Activated naive CD4-positive, alpha-beta T cell (primary cell): ENCODE measurements around the gene PML.
"Not testable (repeated sequence)": the region's sequence is repeated elsewhere in the genome, so short reads cannot be mapped to it uniquely, and the experiment has no call there.

Experiments
- DNase-seq, 4 experiments: peaks; one replicate each; lab custom pipeline; 2025; lab: John Stamatoyannopoulos, UW

The PML gene

GRCh38 chr15:73957785-73958184 lies 36.7 kb upstream of the PML start:
- DNase-seq, result no peak

DNA sequence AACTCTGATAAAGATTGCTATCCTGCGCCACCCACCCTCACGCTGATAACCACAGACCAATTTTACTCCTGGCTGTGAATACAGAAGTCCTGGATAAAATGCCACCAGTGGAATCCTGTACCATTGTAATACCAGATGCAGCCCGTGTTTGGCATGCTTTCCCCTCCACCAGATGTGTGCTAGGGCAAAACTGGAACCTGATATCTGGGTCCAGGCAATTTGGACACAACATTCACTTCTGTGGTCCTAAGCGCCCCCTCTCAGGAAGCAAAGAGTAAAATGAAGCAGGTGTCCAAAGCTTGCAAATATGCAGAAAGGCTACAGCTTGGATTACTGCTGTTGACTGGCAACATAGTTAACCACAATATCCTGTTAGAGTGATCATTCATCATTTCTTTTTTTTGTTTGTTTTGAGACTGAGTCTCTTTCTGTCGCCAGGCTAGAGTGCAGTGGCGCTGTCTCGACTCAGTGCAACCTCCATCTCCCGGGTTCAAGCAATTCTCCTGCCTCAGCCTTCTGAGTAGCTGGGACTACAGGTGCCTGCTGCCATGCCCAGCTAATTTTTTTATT lies 35.4 kb upstream of the PML start:
- DNase-seq, result peak in 1 of 4 experiments; percentile 25

DNA sequence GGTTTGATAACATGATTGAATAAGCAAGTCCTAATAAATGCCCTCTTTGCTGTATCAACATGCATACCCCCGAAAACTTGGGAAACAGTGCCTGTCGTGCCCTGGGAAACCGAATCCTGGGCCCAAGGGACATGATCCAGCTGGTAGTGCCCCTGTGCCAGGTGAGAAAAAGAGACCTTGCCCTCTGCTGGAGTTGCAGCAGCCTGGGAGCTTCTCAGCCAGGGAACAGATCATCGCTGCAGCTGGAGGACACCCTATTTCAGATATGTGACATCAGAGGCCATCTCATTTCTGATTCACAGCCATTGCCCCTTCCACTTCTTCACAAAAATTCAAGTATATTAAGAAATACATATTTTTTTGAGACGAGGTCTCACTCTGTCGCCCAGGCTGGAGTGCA lies 34.7 kb upstream of the PML start:
- DNase-seq, result no peak

- DNase-seq, result not testable (repeated sequence)
Measured at GRCh38 chr15:73960472-73961070, 33.9 kb upstream of the PML start.

DNA sequence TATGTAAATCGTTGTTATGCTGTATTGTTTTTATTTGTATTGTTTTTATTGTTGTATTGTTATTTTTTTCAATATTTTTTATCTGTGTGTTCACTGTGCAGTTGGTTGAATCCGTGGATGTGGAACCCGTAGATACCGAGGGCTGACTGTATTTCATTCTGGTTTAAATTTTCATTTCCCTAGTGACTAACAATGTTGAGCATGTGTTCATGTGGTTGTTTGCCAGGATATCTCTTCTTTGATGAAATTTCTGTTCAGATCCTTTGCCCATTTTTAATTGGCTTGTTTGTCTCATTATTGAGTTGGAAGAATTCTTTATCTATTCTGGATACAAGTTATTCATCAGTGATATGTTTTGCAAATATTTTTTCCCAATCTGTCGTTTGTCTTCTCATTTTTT lies 32.1 kb upstream of the PML start:
- no peak for DNase-seq

GRCh38 chr15:73964736-73965093 lies 29.8 kb upstream of the PML start:
- DNase-seq, result peak; percentile 70 to 84 (median 81)

GRCh38 chr15:73965094-73965757 lies 29.3 kb upstream of the PML start:
- no peak for DNase-seq

GRCh38 chr15:73965758-73966113 lies 28.8 kb upstream of the PML start:
- no peak for DNase-seq

DNA sequence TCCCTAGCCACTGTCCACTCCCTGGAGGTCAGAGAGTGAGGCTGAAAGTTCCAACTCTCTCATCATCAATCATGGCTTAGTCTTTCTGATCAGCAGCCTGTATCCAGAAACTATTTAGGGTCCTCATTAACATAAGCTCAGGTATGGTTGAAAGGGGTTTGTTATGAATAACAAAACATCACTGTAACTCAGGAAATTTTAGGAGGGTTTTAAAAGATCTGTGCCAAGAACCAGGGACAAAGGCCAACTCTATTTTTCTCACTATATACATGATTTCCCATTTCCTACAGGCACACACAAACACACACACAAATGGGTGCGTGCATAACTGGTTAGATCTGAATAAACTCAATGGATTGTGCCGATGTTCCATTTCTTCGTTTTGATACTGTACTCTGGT lies 26.1 kb upstream of the PML start:
- DNase-seq, result no peak

DNA sequence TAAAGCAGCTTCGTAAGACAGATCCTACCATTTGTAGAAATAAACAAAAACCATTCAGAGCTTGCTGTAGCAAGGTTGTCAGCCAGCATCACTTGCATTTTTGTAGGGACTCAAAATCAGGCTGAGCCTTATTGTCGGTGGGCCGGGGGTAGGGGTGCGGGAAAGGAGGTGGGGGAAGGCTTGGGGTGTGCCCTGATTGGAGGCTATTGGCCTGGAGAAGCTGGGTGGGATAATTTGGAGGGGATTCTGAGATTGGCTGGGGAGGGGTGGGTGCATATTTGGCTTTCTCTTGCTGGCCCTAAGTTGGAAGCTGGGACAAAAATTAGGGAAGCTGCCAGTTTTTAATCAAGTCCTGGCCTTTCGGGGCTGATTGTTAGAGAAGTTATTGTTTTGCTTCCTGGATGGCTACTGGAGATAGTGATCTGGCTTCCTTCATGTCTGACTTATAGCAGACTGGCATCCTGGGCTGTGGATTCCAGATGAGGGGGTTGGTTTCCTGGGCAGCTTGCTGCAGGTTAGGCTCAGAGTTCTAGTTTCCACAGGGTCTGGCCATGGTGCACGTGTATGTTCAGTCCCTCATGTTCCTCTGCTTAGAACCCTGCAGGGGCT lies 25.3 kb upstream of the PML start:
- no peak for DNase-seq

DNA sequence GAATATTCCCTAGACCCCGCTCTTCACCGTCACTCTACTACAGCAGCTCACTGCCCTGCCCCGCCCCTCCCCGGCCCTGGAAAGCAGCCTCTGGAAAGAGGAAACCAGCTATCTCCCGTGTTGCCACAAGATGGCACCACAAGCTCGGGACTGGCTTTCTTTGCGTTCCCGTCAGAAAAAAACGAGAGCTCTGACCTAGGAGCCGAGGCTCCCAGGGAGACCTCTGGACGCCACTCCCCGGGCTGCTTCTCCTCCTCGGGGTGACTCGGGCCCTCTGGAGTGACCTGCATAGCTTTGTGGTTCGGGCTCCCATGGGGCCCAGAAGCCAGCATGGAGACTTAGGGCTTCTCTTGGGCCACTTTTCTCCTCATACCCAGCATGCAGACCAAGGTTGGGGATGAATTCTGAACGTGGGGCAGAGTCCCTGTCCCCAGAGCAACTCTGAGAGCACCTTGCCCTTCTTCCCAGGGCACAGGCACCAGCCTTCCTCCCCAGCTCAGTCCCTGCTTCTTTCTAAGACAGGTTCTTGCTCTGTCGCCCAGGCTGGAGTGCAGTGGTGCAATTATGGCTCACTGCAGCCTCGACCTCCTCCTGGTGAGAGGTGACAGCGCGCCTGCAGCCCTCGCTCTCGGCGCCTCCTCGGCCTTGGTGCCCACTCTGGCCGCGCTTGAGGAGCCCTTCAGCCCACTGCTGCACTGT lies 21.4 kb upstream of the PML start:
- DNase-seq, result peak; percentile 41 to 68 (median 52)

GRCh38 chr15:73973683-73974200 lies 20.8 kb upstream of the PML start:
- DNase-seq, result not testable (repeated sequence)

DNA sequence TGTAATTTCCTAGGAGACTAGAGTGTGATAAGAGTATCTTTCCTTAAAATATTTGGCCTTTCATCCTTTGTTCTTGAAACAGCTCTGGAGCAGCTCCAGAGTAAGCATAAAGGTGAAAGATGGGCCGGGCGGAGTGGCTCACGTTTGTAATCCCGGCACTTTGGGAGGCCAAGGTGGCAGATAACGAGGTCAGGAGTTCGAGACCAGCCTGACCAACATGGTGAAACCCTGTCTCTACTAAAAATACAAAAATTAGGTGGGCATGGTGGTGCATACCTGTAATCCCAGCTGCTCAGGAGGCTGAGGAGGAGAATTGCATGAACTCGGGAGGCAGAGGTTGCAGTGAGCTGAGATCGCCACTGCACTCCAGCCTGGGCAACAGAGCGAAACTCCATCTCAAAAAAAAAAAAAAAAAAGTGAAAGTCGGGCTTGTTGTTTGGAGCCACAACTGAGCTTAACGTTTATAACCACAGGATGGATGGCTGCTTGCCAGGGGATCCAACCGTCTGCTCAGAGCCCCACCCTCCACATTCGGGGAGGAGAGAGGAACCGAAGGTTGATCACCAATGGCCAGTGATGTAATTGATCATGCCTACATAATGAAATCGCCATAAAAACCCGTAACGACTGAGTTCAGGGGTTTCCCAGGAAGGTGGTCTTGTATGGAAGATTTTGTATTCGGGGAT lies 18.9 kb upstream of the PML start:
- peak in 2 of 4 experiments; percentile 27 to 47 for DNase-seq

GRCh38 chr15:73978896-73979295 lies 15.6 kb upstream of the PML start:
- DNase-seq, result no peak

- no peak for DNase-seq
Measured at GRCh38 chr15:73979636-73980035, 14.9 kb upstream of the PML start.

GRCh38 chr15:73981761-73982221 lies 12.7 kb upstream of the PML start:
- no peak for DNase-seq

DNA sequence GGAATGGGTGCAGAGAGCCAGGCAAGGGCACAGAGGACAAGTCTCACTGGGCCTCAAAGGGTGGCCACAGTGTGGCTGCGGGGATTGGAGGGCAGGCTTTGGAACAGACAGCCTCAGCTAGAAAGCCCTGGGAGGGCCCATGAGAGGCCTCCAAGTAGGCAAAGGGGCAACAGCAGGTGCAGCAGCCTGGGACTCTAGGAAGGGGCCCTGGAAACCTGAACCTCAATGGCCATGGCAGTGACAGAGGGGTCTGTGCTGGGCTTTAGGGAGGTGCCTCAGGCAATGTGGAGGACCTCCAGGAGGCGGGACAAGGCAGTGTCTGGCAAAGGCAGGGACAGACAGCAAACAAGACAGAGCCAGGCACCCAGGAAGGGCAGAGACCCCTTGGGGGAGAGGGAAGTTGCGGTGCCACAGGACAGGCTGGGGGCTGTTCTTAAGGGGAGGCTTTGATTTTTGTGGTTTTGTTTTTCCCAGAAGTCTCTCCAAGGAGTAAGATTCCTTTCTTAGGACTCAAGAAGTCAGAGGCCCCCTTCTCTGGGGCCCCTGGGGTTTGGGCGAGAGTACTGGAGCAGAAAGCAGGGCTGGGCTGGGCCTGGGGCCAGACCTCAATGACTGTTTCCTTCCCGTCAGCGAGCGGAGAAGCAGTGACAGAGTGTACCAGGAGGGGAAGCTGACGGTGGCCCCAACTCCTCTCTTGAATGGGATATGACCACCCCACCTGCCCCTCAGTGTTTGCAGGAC lies 12.1 kb upstream of the PML start:
- DNase-seq, result peak in 1 of 4 experiments; percentile 17

GRCh38 chr15:73983211-73983727 lies 11.2 kb upstream of the PML start:
- DNase-seq, result no peak

- DNase-seq, result no peak
Measured at GRCh38 chr15:73983773-73984172, 10.7 kb upstream of the PML start.

DNA sequence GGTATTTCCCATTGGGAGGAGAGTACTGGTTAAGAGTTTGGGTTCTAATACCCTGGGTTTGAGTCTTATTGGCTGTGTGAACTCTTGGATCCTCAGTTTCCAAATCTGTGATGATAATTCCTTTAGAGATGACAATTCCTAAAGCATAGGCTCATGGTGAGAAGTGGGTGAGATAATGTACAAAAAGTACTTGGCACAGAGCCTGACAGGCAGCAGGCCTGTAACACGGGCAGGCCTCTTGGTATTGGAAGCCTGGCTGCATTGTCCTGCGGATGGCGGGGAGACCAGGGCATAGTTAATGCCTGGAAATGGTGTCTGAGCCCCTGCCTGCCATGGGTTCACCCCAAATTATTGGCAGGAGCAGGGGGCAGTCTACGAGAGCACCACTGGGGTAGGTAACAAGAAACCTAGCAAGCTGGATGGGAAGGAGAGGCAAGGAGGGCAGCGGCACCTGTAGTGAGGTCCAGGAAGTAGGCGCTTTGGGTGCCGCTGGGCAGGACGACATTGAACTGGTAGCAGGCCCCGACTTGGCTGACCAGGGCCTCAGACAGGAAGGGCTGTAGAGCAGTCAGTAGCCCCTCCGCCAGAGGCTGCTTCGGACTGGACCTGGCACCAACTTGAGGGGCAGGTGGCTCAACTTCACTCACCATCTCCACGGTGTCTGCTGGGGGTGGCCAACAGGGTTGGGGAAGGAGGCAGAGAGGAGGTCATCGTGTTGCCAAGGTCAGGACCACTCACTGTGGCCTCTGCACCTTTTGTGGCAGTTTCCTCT lies 10.1 kb upstream of the PML start:
- no peak for DNase-seq
